CD14-positive monocyte (primary cell): ENCODE data around the gene VNN1. TPM values are rescaled to one million over a fixed set of nuclear protein-coding genes. Genes with fewer than 3 reads are reported as not detected.

Experiments
- DNase-seq, 3 donors: peaks; one replicate each; pipeline ENCODE4 v3.0.0-alpha.2; 2011 to 2022
- H2AFZ ChIP-seq: 2 replicates; pipeline ENCODE4 v1.6.0; 2012; ENCODE audit warnings: mild to moderate bottlenecking, low read depth, low read length, inconsistent platforms; ENCODE audit not compliant: insufficient read depth, poor library complexity, severe bottlenecking
- H3K27ac ChIP-seq, 2 donors: 1 replicate in 1 of 2; 2 replicates in 1 of 2; pipeline ENCODE4 v1.5.1; 2012 to 2013; ENCODE audit warnings: low read length in 2 of 2, control low read depth in 1 of 2, inconsistent platforms in 1 of 2, low read depth in 1 of 2, mild to moderate bottlenecking in 1 of 2
- H3K27me3 ChIP-seq, 2 donors: one replicate each; pipeline versions ENCODE4 v1.6.0 to v1.6.1; 2011 to 2013; ENCODE audit warnings: low read length in 2 of 2; ENCODE audit not compliant: control insufficient read depth in 2 of 2, insufficient read depth in 2 of 2
- H3K36me3 ChIP-seq, 2 donors: replicated peaks in 1 of 2; 1 replicate in 1 of 2; 2 replicates in 1 of 2; pipeline versions ENCODE4 v1.5.1 to v1.6.1; 2012 to 2013; ENCODE audit warnings: low read length in 2 of 2, control low read depth in 1 of 2, inconsistent platforms in 1 of 2, mild to moderate bottlenecking in 1 of 2; ENCODE audit not compliant: insufficient read depth in 2 of 2, control insufficient read depth in 1 of 2
- H3K4me1 ChIP-seq, 2 donors: 1 replicate in 1 of 2; 2 replicates in 1 of 2; pipeline versions ENCODE4 v1.5.1 to v1.6.1; 2012 to 2013; ENCODE audit warnings: low read length in 2 of 2, control low read depth in 1 of 2, inconsistent platforms in 1 of 2, mild to moderate bottlenecking in 1 of 2, moderate library complexity in 1 of 2; ENCODE audit not compliant: insufficient read depth in 2 of 2, control insufficient read depth in 1 of 2
- H3K4me2 ChIP-seq: replicated peaks from 2 replicates; pipeline ENCODE3; 2012; ENCODE audit warnings: low read length, moderate library complexity, mild to moderate bottlenecking; ENCODE audit not compliant: poor library complexity, severe bottlenecking; ENCODE audit errors: extremely low read depth
- H3K4me3 ChIP-seq, 3 experiments: fragments of 200-600 bp in 1 of 3; sonication (generic) in 1 of 3; replicated peaks in 1 of 3; 1 replicate in 2 of 3; 2 replicates in 1 of 3; pipeline ENCODE4 v1.5.1; 2011 to 2013; ENCODE audit warnings: low read length in 3 of 3, mild to moderate bottlenecking in 3 of 3, control low read depth in 2 of 3, low read depth in 2 of 3, inconsistent platforms in 1 of 3, moderate library complexity in 1 of 3
- H3K79me2 ChIP-seq: 2 replicates; pipeline ENCODE4 v1.6.0; 2012; ENCODE audit warnings: mild to moderate bottlenecking, control low read depth, inconsistent platforms, low read length, moderate library complexity; ENCODE audit not compliant: insufficient read depth
- H3K9ac ChIP-seq: 2 replicates; pipeline ENCODE4 v1.6.0; 2017; ENCODE audit warnings: low read length, mild to moderate bottlenecking; ENCODE audit not compliant: insufficient read depth, poor library complexity, severe bottlenecking
- H3K9me3 ChIP-seq, 2 donors: replicated peaks in 1 of 2; 1 replicate in 1 of 2; 2 replicates in 1 of 2; pipeline versions ENCODE4 v1.5.1 to v1.6.1; 2012 to 2013; ENCODE audit warnings: low read length in 2 of 2, control low read depth in 1 of 2; ENCODE audit not compliant: control insufficient read depth in 1 of 2, insufficient read depth in 1 of 2
- H4K20me1 ChIP-seq: 2 replicates; pipeline ENCODE4 v1.6.0; 2012; ENCODE audit warnings: mild to moderate bottlenecking, low read length, control low read depth, moderate library complexity; ENCODE audit not compliant: insufficient read depth
- H3K27ac Mint-ChIP-seq, 7 donors: one replicate each; pipeline ENCODE4 v1.8.0; 2020; ENCODE audit warnings: mild to moderate bottlenecking in 7 of 7, mixed read lengths in 7 of 7, moderate library complexity in 6 of 7, inconsistent platforms in 2 of 7
- H3K27me3 Mint-ChIP-seq, 3 donors: one replicate each; pipeline ENCODE4 v1.8.0; 2021 to 2022; ENCODE audit warnings: low read depth in 3 of 3, mild to moderate bottlenecking in 3 of 3, mixed read lengths in 3 of 3, moderate library complexity in 3 of 3, inconsistent platforms in 1 of 3
- H3K36me3 Mint-ChIP-seq, 2 donors: one replicate each; pipeline ENCODE4 v1.8.0; 2020; ENCODE audit warnings: mixed read lengths in 2 of 2, inconsistent platforms in 1 of 2, mild to moderate bottlenecking in 1 of 2
- H3K4me1 Mint-ChIP-seq: one replicate; pipeline ENCODE4 v1.8.0; 2020; ENCODE audit warnings: mild to moderate bottlenecking, mixed read lengths
- H3K4me3 Mint-ChIP-seq, 2 donors: one replicate each; pipeline ENCODE4 v1.8.0; 2020; ENCODE audit warnings: mild to moderate bottlenecking in 2 of 2, mixed read lengths in 2 of 2, moderate library complexity in 1 of 2
- H3K9me3 Mint-ChIP-seq, 7 donors: one replicate each; pipeline ENCODE4 v1.8.0; 2020 to 2022; ENCODE audit warnings: mixed read lengths in 7 of 7, mild to moderate bottlenecking in 6 of 7, moderate library complexity in 6 of 7, inconsistent platforms in 2 of 7
- CTCF ChIP-seq: fragments of 200-600 bp; IDR thresholded peaks from one replicate; pipeline ENCODE4 v1.8.0; 2022; ENCODE audit warnings: antibody characterized with exemption, mild to moderate bottlenecking
- WGBS: methylation state at CpG from one replicate; pipeline ENCODE4 v1.1.5; 2013; ENCODE audit warnings: missing lambda C conversion rate; ENCODE audit not compliant: insufficient coverage; 5-methylcytosine and 5-hydroxymethylcytosine counted together
- intact Hi-C, 2 donors: fragments of 100-400 bp; cut with micrococcal nuclease; formaldehyde crosslinking; loops; one replicate each; pipeline versions ENCODE4 v1.15.0 to v1.15.1; 2023
- polyA plus RNA-seq, 3 donors: library from polyadenylated mRNA; depleted of rRNA in 1 of 3; unstranded in 2 of 3; stranded (reverse) in 1 of 3; fragments of 300-500 nt in 2 of 3; fragments of >200 nt in 1 of 3; fragmentation: Illumina TruSeq in 2 of 3; gene quantifications; 1 replicate in 2 of 3; 2 replicates in 1 of 3; pipeline ENCODE4 v1.2.3, GENCODE V29; 2012 to 2021

VNN1 gene
- polyA plus RNA-seq, 3 donors = 7.9 to 61.2 (median 47.9) TPM

- no peaks in the 10 kb centered on the region for H3K36me3 ChIP-seq
- H3K4me1 ChIP-seq = peaks cover 61 to 65% of the 10 kb centered on the region in 2 donors
- H3K27ac Mint-ChIP-seq = peak overlapping the region in 1 of 7 donors; percentile 8
- peak overlapping the region in 1 of 2 donors; percentile 46 for H3K27ac ChIP-seq
- 100% methylated on average over 2 of the region's 4 CpGs for WGBS
- H3K27me3 Mint-ChIP-seq = peaks cover 0 to 4% (median 2%) of the 10 kb centered on the region in 3 donors
- no peak overlapping the region for H2AFZ ChIP-seq
- DNase-seq = no peak
- H3K27me3 ChIP-seq = no peaks in the 10 kb centered on the region
- H3K79me2 ChIP-seq = peaks cover 6% of the 10 kb centered on the region
- peak overlapping the region in 1 of 3 experiments; percentile 64 for H3K4me3 ChIP-seq
- H3K36me3 Mint-ChIP-seq = peaks cover 23 to 25% of the 10 kb centered on the region in 2 donors
- no peaks in the 10 kb centered on the region for H4K20me1 ChIP-seq
- no peak for TF ChIP-seq CTCF
- peak overlapping the region; percentile 42 for H3K4me2 ChIP-seq
- H3K4me1 Mint-ChIP-seq = peaks cover 67% of the 10 kb centered on the region
- no peaks in the 10 kb centered on the region for H3K9me3 ChIP-seq
- no peak overlapping the region for H3K9ac ChIP-seq
- peaks cover 0 to 5% (median 1%) of the 10 kb centered on the region in 7 donors for H3K9me3 Mint-ChIP-seq
- peak overlapping the region; percentile 53 for H3K4me3 Mint-ChIP-seq
- intact Hi-C loops = loop anchor here (5.0 kb wide), 2 partner anchors 35 to 45 kb away; partner anchors contain the start of gene VNN2 (in 1 of the 2)
Measured at GRCh38 chr6:132712366-132712765, 1.5 kb downstream of the VNN1 start.

- no peaks in the 10 kb centered on the region for H3K9me3 ChIP-seq
- no peak overlapping the region for H3K4me3 ChIP-seq
- H3K36me3 ChIP-seq = no peaks in the 10 kb centered on the region
- no peak overlapping the region for H3K27ac ChIP-seq
- H3K27ac Mint-ChIP-seq = peak overlapping the region in 3 of 7 donors; percentile 1 to 76 (median 17)
- no peaks in the 10 kb centered on the region for H3K27me3 ChIP-seq
- DNase-seq = no peak
- H3K36me3 Mint-ChIP-seq = peaks cover 44 to 47% of the 10 kb centered on the region in 2 donors
- no peak overlapping the region for H2AFZ ChIP-seq
- H3K9ac ChIP-seq = no peak overlapping the region
- no peak overlapping the region for H3K4me3 Mint-ChIP-seq
- peaks cover 57% of the 10 kb centered on the region for H3K4me1 Mint-ChIP-seq
- TF ChIP-seq CTCF = no peak
- H3K4me1 ChIP-seq = peaks cover 35 to 45% of the 10 kb centered on the region in 2 donors
- no peak overlapping the region for H3K4me2 ChIP-seq
- intact Hi-C loops = no loop called here
- WGBS = 83% methylated on average over 1 of the region's 3 CpGs
- peaks cover 0 to 8% (median 2%) of the 10 kb centered on the region in 3 donors for H3K27me3 Mint-ChIP-seq
- no peaks in the 10 kb centered on the region for H4K20me1 ChIP-seq
- H3K79me2 ChIP-seq = peaks cover 6% of the 10 kb centered on the region
- H3K9me3 Mint-ChIP-seq = peaks cover 2 to 10% (median 8%) of the 10 kb centered on the region in 7 donors
Measured at GRCh38 chr6:132708771-132709170, 5.1 kb downstream of the VNN1 start.
